Stimulated activated CD4-positive, alpha-beta T cell treated with anti-CD3 and anti-CD28 coated beads, Interleukin-1b, Interleukin-23, amount 100 ng/mL, for 1 hour (primary cell): Measurements from ENCODE around the gene CLEC12A.
"Not testable (repeated sequence)": the region's sequence is repeated elsewhere in the genome, so short reads cannot be mapped to it uniquely, and the experiment has no call there.

ENCODE experiments used
- DNase-seq, 2 donors: peaks; one replicate each; pipeline ENCODE4 v3.0.0-alpha.2; 2020; ENCODE audit warnings: low read depth in 2 of 2

Gene CLEC12A

DNA sequence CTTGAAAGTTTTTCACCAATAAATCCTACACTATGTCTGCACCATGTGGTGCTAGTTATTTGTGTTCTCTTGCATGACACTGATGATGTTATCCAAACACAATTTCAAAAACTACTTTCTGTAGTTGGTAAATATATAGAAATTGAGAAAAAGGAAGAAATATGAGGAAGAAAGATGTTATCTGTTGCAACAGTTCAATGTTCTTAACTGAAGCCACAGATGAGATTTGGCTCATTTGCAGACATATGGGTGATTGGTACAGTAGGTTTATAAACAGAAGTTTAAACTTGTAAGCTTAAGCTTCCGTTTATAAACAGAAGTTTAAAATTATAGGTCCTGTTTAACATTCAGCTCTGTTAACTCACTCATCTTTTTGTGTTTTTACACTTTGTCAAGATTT lies at the start of gene CLEC12A:
Gene CLEC12A (plus strand): TSS at position 229 of the 400 bp plus-strand sequence. CDS start 188 bp downstream, outside the sequence.
- DNase-seq, result no peak

DNA sequence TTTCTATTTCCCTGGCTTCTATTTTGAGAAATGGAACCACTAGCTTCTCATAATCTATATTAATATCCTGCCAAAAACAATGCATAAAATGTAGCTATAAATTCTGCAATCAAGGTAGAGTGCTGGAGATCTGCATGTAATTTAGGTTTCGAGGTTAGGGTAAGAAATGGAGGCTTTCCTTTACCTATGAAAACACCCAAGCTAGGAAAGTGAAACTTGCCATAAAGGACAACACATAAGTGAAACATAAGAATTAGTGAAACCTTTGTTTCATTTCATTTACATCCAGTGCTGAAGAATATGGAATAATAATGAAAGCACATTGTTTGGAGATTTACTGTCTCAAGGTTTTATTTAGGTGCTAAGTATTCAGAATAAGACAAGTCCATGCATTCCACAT lies 48.8 kb upstream of the CLEC12A start:
- DNase-seq, result no peak

DNA sequence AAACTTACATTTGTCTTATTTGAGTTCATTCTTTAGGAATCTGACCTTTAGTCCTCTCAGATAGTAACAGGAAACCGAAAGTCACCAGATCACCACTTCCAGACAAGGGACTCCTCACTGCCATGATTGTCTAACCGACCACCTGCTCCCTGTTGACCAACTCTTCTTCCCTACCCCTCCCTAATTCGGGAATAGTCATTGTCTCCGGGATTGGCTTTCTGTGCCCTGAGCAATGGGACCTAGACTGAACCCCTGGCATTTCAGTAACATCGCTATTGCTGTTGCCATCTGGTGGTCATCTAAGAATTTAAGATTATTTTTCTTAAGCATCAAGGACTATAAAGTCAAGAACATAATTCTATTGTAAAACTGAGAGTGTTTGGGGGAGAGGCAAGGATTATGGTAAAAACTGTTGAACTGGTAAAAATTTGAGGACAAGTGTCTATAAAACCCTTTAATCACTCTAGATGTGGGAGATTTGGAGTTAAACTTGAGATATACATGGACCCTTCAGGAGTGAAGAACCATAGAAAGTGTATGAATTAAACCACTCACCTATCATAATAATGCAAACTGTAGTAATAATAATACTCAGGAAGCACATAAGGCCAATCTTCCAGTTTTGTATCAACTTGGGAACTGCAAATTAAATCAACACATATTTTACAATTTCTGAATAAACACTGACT lies 45.4 kb upstream of the CLEC12A start:
- DNase-seq, result no peak

DNA sequence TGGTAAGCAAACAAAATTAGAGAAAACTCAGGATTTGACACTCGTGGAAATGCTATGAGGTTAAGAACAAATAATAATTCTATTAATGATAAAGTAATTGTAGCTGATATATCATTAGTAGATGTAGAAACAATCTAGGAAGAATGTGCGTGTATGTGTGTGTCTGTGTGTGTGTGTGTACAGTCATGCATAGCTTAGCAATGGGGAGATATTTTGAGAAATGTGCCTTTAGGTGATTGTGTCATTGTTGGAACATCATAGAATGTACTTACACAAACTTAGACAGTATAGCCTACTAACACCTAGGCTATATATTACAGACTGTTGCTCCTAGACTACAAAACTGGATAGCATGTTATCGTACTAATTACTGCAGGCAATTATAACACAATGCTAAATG lies 44.3 kb upstream of the CLEC12A start:
- DNase-seq, result no peak

DNA sequence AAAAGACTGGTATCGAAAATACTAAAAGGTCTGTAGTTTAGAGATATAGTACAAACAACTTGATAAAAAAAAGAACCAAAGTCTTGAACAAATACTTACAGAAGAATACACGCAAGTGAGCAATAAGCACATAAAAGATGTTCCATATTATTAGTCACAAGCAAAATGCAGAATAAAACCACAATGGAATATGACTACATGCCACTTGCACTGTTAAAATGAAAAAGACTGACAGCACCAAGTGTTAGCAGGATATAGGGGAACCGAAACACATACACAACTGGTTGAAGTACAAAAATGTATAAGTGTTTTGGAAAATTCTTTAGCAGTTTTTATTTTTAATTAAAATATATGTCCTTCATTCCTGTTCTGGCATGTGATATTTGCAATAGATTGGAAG lies 42.6 kb upstream of the CLEC12A start:
- DNase-seq, result no peak

DNA sequence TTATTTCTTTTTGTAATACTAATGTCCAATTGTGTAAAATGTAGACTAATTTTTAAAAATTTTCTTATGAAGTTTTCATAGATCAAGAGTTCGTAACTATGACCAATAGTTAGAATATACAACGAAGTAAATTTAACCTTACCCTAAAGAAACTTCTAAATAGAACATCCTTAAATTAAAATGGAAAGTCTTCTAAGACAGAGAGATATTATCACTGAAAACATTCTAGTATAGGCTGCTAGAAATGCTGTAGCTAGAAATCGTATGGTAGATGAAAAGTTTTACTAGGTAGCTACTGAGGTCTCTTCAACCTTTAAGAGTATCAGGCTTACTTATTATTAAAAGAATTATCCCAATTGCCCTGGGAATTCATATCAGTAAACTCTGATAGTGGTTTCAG lies 40.0 kb upstream of the CLEC12A start:
- no peak for DNase-seq

DNA sequence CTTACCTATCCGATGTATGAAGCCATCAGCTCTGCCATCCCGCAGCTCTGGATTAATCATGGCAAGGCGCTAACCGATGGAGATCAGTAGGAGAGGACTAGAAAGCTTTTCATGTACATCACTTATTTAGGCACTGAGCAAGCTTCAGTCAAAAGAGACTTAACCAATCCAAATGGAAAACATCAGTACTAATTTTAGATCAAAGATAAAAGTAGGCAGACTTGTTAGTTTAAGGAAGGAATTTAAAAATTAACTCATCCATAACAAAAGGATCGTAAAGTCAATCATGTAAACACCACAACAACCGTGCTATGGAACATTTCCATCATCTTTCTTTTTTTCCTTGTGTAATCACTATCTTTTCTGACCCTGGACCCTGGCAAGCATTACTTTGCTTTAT lies 38.9 kb upstream of the CLEC12A start, which contains the start of gene CLEC2A:
Gene CLEC2A (minus strand): TSS at position 101 of the 400 bp plus-strand sequence. CDS start 41 bp downstream, at position 60.
- DNase-seq, result no peak

DNA sequence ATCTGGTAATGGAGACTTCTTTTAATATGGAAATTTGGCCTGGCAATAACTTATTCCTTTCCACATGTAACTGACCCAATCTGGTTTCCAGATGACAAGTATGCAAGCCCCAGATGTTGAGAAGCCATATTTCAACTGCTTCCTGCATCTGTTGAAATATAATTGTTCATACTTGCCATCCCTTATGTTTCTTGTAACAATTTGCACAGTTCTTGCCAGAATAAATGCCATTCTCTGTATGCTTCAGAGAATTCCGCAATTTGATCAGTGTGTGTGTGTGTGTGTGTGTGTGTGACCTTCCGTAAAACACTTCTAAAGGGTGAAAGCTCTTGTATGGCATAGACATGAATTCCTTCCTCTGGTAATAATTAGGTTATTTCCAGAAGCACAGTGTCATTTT lies 37.3 kb upstream of the CLEC12A start:
- no peak for DNase-seq

DNA sequence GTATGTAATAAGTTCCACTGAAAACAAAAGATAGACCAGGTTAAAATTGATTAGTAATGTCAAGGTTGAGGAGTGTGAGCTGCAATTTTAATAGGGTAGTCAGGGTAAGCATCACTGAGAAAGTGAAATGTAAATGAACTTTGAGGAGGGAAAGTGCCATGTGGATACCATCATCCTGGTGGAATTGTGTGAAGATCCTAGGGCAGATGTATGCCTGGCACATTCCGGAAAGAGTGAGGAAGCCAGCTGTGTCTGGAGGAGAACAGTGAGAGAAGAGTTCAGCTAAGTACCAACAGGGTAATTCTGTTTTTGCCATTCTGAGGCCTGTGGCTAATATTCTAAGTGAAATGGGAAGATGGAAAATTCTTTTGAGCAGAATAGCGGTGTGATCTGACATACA lies 36.2 kb upstream of the CLEC12A start:
- no peak for DNase-seq

DNA sequence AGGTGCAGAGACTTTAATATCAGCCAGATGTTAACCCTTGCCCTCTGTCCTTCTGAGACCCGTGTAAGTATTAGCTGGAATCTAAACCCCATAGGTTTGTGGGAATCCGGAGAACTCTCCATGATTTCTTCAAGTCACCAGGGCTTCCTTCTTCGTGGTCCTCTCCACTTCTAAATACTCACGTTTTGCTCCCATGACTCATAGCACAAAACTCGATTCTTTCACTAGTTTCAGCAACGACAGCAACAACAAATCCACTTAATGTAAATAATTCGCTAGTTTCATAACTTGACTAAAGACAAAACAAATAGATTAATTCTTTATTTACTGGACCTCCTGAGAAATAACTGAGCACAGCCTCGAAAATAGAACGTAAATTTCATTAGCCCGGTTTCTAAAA lies 34.6 kb upstream of the CLEC12A start:
- no peak for DNase-seq

DNA sequence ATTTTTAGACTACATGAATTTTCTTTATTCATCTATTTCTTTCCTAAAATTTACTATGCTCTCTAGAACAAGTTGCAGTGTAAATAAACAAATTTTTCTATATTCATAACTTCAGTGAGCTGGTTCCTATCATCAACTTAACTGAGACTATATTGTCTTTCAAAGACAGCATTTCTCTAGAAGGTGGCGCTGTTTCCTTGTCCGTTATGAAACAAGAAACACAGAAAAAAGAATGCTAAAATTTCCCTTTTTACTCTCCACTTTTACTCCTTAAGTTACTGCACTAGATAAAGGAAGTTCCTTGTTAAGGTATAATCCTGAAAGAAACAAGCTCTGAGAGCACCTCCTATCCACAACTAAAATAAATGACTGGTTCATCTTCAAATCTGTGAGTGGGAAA lies 30.8 kb upstream of the CLEC12A start:
- no peak for DNase-seq

DNA sequence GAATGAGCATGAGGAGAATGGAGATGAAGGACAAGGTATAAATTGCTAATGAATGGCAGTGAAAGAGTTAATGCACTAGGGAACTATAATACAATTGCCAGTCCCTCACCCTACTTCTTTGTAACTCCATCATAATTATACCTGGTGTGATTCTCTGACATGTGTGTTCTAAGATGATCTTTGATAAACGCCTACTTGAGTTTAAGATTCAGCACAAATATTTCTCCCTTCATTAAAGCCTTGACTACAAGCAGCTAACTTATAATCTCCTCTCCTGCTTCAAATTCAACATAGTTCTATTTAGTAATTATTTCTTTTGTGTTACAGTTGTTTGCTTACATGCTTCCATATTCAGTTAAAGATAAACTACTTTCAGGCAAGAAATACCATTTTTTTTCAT lies 29.4 kb upstream of the CLEC12A start:
- DNase-seq, result no peak

DNA sequence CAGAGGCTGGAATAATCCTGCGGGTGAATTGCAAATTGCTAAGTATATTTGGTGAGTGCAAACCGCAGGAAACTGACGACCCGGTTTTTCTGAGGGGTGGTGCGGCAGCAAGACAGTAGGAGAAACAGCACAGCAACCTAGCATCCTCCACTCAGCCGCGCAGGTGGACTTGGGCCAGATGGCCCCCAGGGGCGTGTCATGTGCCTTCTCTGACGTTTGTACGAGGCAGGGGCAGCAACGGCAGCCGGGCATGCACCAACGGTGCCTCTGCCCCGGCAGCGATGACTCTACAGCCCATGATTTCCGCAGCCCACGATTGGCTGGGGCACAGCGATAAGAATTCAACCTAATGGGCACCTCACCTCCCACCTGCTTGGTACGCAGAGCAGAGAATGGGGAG lies 28.0 kb upstream of the CLEC12A start:
- no peak for DNase-seq

DNA sequence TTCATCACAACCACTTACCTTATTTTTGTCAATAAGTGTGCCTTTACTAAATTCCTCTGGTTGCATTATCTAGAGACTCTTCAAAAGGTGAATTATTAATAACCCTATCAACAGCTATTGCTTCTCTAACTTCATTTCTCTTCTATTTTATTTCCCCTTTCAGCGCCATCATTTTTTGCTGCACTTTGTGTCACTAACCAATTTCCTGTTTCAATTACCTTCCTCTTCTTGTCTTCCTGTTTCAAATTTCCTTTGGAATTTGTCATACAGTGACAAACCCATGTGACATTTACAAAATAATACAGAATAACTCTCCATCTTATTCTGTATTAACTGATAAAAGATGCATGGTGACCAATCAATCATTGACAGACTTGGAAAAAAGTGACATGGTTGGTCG lies 26.8 kb upstream of the CLEC12A start:
- no peak for DNase-seq

DNA sequence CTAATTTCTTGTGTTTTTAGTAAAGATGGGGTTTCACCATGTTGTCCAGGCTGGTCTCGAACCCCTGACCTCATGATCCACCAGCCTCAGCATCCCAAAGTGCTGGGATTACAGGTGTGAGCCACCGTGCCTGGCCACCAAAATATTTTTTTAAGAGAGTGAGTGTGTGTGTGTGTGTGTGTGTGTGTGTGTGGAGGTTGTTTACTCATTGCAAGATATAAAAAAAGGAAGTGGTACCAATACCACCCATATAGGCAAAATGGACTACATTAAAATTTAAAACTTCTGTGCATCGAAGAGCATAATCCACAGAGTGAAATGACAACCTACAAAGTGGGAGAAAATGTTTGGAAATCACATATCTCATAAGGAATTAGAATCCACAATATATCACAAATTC lies 23.5 kb upstream of the CLEC12A start:
- no peak for DNase-seq

DNA sequence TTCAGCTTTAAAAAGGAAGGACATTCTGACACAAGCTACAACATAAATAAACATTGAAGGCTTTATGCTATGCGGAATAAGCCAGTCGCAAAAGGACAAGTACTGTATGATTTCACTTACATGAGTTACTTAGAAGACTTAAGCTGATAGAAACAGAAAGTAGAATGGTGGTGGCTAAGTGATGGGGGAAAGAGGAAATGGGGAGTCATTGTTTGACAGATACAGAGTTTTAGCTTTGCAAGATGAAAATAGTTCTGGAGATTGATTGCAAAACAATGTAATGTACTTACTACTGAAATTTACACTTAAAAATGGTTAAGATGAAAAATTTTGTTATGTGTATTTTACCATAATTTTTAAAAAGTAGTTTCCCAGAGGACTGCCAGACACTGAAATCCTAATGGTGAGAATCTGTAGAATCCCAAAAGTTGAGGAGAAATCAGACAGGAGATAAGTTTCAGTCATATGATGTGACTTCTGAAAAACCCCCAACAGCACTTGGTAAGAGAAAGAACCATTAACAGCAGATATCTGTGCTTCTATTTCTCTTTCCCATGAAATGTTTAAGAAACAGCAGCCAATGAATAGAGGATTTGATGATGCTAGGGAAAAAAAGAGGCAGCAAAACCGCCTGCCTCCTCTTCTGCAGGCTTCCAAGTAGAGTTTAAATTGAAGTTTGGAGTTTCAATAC lies 22.5 kb upstream of the CLEC12A start:
- no peak for DNase-seq

DNA sequence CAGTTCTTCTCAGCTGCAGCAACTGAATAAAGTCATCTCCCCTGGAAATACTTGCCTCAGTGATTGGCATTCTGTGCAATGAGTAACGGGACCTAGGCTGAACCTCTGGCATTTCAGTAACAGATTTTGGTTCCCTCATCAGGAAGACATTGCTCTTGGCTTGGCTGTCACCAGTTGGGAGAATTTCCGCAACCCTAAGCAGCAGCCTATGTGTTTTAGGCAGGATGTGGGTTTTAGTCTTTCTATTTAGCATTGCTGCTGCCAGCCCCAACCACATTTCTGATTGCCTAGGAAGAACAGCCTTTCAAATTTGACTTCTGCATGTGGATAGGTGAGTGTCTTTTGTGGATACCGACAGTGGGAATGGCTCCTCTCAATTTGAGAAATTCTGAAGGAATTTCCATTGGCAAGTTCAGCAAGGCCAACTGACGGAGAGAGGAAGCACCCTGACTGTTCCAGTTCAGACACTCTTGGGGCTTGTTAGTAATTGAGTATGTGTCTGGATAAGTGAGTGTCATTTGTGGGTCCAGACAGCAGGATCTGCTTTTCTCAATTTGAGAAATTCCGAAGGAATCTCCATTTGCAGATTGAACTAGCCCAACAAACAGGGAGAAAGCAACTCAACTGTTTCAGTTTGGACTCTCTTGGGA lies 20.1 kb upstream of the CLEC12A start:
- no peak for DNase-seq

DNA sequence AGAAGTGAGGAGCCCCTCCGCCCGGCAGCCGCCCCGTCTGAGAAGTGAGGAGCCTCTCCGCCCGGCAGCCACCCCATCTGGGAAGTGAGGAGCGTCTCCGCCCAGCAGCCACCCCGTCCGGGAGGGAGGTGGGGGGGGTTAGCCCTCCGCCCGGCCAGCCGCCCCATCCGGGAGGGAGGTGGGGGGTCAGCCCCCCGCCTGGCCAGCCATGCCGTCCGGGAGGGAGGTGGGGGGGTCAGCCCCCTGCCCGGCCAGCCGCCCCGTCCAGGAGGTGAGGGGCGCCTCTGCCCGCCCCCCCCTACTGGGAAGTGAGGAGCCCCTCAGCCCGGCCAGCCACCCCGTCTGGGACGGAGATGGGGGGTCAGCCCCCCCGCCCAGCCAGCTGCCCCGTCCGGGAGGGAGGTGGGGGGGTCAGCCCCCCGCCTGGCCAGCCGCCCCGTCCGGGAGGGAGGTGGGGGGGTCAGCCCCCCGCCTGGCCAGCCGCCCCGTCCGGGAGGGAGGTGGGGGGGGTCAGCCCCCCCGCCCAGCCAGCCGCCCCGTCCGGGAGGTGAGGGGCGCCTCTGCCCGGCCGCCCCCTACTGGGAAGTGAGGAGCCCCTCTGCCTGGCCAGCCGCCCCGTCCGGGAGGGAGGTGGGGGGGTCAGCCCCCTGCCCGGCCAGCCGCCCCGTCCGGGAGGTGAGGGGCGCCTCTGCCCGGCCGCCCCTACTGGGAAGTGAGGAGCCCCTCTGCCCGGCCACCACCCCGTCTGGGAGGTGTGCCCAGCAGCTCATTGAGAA lies 18.1 kb upstream of the CLEC12A start:
- DNase-seq, result not testable (repeated sequence)

DNA sequence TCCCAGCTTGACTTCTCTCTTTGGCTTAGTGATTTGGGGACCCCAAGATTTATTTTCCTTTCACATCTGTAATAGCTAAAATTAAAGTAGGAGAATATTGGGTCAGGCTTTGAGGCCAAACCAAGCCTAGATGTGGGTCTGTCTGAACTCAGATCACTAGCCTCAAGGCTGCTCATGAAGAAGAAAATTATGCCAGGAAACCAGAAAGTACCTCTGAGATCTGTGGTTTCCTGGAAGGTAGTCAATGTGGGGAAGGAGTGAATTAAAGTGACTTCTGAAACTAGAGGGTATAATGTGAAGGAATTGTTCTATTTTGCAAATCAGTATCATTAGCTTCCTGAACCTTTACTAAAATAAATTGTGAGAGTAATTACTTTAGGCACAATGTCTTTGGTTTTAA lies 13.4 kb upstream of the CLEC12A start:
- DNase-seq, result no peak

DNA sequence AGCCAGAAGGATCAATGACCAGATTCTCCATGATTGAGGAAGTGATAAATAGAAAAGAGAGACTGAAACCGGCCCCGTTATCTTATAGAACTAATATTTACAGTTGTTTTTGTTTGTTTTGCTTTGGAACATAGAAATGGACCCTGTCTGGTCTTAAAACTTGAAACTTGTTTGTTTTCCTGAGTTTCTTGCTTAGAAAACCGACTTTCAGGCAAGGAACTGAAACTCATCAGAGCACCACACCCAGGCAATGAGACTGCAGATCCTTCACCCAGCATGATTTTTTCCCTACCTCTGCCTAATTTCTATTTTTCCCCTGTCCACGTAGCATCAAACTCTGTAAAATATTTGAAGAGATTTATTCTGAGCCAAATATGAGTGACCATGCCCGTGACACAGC lies 10.6 kb upstream of the CLEC12A start:
- DNase-seq, result no peak

DNA sequence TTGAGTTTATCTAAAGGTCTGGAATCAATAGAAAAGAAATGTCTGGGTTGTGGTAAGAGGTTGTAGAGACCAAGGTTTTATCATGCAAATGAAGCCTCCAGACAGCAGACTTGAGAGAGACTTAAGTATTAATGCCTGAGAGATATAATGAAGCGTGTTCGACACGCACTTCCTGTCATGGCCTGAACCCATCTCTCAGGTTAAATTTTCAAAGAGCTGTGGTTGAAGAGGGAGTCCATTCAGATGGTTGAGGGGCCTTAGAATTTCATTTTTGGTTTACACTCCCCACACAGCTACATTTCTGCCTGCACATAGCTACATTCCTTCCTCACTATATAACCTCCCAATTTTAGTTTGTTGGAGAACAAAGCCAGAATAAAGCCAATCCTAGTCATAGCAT lies 10.1 kb upstream of the CLEC12A start:
- DNase-seq, result no peak

DNA sequence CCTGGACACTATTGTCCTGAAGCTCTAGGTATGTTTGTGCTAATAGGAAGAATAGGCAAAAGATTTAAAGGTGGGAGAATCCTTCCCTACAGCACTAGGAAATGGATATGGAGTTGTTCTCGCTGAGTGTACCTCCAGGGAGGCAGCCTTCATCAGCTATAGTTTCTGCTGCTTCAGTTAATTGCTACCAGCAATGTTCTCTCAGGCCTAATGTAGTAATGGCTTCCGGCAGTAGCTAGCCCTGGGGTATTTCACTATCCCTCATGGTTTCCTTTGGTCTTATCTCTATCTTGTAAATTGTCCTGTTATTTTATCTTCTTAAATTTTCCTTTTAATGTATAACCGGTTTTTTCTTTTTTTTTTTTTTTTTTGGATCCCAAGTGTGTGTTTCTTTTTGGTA lies 9.3 kb upstream of the CLEC12A start:
- DNase-seq, result no peak
